Measurements from ENCODE around the gene ETV3. TPM values are rescaled to one million over a fixed set of nuclear protein-coding genes. Genes with fewer than 3 reads are reported as not detected.

ETV3 gene
- total and polyA plus RNA-seq, 2 donors from 2014 or later = 3.5 to 24.8 TPM

DNA sequence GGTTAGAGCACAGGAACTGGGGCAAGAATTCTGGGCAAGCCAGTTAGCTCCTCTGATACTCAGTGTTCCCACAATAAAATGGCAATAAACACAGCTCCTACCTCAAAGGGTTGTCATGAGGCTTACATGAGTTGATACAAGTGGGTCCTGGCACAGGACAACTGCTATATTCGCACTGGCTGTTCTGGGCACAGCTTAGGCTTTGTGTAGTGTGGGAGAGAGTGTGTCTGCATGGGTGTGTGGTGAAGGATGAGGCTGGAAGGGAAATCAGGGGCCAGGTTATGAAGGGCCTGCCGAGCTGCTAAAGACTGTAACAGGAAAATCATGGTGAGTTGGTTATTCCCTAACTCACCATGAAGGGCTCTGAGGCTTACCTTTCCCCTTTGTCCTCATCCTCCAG lies 18.7 kb downstream of the ETV3 start:
- TF ChIP-seq CTCF (IDR thresholded peaks at IDR 0.05; ENCODE audit: borderline replicate concordance, extremely low read depth, insufficient read depth) = no peak
- Histone ChIP-seq H3K27me3 (ENCODE audit: control insufficient read depth, insufficient read depth, low read length) (no peaks in the 10 kb centered on the region), H3K4me3 (ENCODE audit: low read length in 3 of 3) (no peak overlapping the region), H3K9ac (ENCODE audit: low read length in 3 of 3) (no peak overlapping the region), H3K4me1 (ENCODE audit: control insufficient read depth in 2 of 3, insufficient read depth in 2 of 3, low read depth in 1 of 3, low read length in 3 of 3) (no peaks in the 10 kb centered on the region), H3K36me3 (ENCODE audit: control insufficient read depth in 2 of 3, insufficient read depth in 3 of 3, low read length in 3 of 3) (peaks cover 0 to 11% (median 5%) of the 10 kb centered on the region in 3 donors), H3K9me3 (ENCODE audit: control insufficient read depth in 2 of 3, insufficient read depth in 1 of 3, low read length in 3 of 3) (no peaks in the 10 kb centered on the region), H3K27ac (ENCODE audit: low read depth in 2 of 2, low read length in 2 of 2) (no peak overlapping the region)
- intact Hi-C loops (cut with DNase I) = no loop called here
- no peak for FAIRE-seq
- no peak for DNase-seq

GRCh38 chr1:157119008-157119407 lies 19.2 kb downstream of the ETV3 start:
- Histone ChIP-seq H3K27ac (ENCODE audit: low read depth in 2 of 2, low read length in 2 of 2) (no peak overlapping the region), H3K27me3 (ENCODE audit: control insufficient read depth, insufficient read depth, low read length) (no peaks in the 10 kb centered on the region), H3K4me3 (ENCODE audit: low read length in 3 of 3) (no peak overlapping the region), H3K9me3 (ENCODE audit: control insufficient read depth in 2 of 3, insufficient read depth in 1 of 3, low read length in 3 of 3) (no peaks in the 10 kb centered on the region), H3K36me3 (ENCODE audit: control insufficient read depth in 2 of 3, insufficient read depth in 3 of 3, low read length in 3 of 3) (peaks cover 0 to 8% (median 2%) of the 10 kb centered on the region in 3 donors), H3K4me1 (ENCODE audit: control insufficient read depth in 2 of 3, insufficient read depth in 2 of 3, low read depth in 1 of 3, low read length in 3 of 3) (no peaks in the 10 kb centered on the region), H3K9ac (ENCODE audit: low read length in 3 of 3) (no peak overlapping the region)
- no peak for TF ChIP-seq CTCF (IDR thresholded peaks at IDR 0.05; ENCODE audit: borderline replicate concordance, extremely low read depth, insufficient read depth)
- no peak for DNase-seq
- no peak for FAIRE-seq
- intact Hi-C loops (cut with DNase I) = no loop called here

DNA sequence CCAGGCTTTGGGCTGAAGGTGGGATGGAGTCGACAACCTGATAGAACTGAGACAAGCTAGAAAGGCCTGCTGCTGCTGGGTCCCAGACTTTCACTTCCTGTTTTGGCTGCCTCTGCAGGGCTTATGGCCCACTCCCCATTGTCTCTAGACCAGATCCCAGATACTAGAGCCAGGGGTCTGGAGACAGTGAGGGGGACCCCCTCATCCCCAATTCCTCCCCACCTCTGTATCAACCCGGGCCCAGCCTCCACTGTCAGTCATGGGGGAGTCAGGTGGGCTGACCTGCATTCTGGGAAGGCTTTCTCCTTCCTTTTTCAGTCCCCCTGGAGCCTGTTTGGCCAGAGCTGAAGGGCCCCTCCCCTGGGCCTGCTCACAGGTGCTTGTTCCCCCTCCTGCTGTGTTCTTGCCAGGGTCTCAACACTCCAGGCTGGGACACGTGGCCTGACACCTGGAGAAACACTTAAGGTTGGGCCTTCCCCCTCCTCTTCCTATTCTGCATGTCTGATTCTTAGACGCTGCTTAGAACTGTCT lies 20.6 kb downstream of the ETV3 start:
- Histone ChIP-seq H3K9me3 (ENCODE audit: control insufficient read depth in 2 of 3, insufficient read depth in 1 of 3, low read length in 3 of 3) (no peaks in the 10 kb centered on the region), H3K27me3 (ENCODE audit: control insufficient read depth, insufficient read depth, low read length) (no peaks in the 10 kb centered on the region), H3K27ac (ENCODE audit: low read depth in 2 of 2, low read length in 2 of 2) (no peak overlapping the region), H3K36me3 (ENCODE audit: control insufficient read depth in 2 of 3, insufficient read depth in 3 of 3, low read length in 3 of 3) (no peaks in the 10 kb centered on the region), H3K4me3 (ENCODE audit: low read length in 3 of 3) (no peak overlapping the region), H3K4me1 (ENCODE audit: control insufficient read depth in 2 of 3, insufficient read depth in 2 of 3, low read depth in 1 of 3, low read length in 3 of 3) (no peaks in the 10 kb centered on the region), H3K9ac (ENCODE audit: low read length in 3 of 3) (no peak overlapping the region)
- intact Hi-C loops (cut with DNase I) = no loop called here
- TF ChIP-seq CTCF (IDR thresholded peaks at IDR 0.05; ENCODE audit: borderline replicate concordance, extremely low read depth, insufficient read depth) = no peak
- FAIRE-seq (no peak), DNase-seq (no peak)

DNA sequence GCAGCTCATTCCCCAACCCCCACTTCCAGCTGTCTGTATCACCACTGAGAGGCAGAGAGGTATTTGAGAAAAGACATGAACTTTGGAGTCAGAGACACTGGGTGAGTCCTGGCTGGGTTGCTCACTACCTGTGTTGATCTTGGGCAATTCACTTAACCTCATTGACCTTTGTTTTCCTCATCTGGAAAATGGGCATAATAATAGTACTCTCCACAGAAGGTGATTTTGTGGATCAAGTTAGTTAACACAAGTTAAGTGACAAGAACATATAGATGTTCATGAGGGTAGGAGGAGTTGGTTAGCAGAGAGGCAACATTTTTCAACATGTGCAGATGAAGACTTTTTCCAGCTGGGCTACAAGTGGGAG lies 21.5 kb downstream of the ETV3 start:
- H3K36me3 ChIP-seq (ENCODE audit: control insufficient read depth in 2 of 3, insufficient read depth in 3 of 3, low read length in 3 of 3) = no peaks in the 10 kb centered on the region
- no peak overlapping the region for H3K9ac ChIP-seq (ENCODE audit: low read length in 3 of 3)
- no peak overlapping the region for H3K4me3 ChIP-seq (ENCODE audit: low read length in 3 of 3)
- FAIRE-seq (no peak), DNase-seq (no peak)
- no peak overlapping the region for H3K27ac ChIP-seq (ENCODE audit: low read depth in 2 of 2, low read length in 2 of 2)
- no peak for TF ChIP-seq CTCF (IDR thresholded peaks at IDR 0.05; ENCODE audit: borderline replicate concordance, extremely low read depth, insufficient read depth)
- intact Hi-C loops (cut with DNase I) = no loop called here
- no peaks in the 10 kb centered on the region for H3K4me1 ChIP-seq (ENCODE audit: control insufficient read depth in 2 of 3, insufficient read depth in 2 of 3, low read depth in 1 of 3, low read length in 3 of 3)
- no peaks in the 10 kb centered on the region for H3K27me3 ChIP-seq (ENCODE audit: control insufficient read depth, insufficient read depth, low read length)
- H3K9me3 ChIP-seq (ENCODE audit: control insufficient read depth in 2 of 3, insufficient read depth in 1 of 3, low read length in 3 of 3) = no peaks in the 10 kb centered on the region
